Thyroid gland (tissue), 4 donors: Measurements from ENCODE around the gene SMCHD1.

Source experiments
- POLR2A ChIP-seq, 2 donors: fragments of 450-650 bp; IDR thresholded peaks; one replicate each; pipeline ENCODE4 v1.6.1; 2017; ENCODE audit warnings: antibody characterized with exemption in 2 of 2, mild to moderate bottlenecking in 2 of 2, moderate library complexity in 1 of 2
- TF ChIP-seq, protein P1 (sequence below), 6 experiments: fragments of 200-600 bp in 3 of 6; fragments of 450-650 bp in 3 of 6; sonication (generic) in 3 of 6; IDR thresholded peaks; one replicate each; pipeline ENCODE4 v1.5.1; 2016 to 2019; ENCODE audit warnings: antibody characterized with exemption in 6 of 6, mild to moderate bottlenecking in 2 of 6, inconsistent platforms in 1 of 6, moderate library complexity in 1 of 6

DNA sequence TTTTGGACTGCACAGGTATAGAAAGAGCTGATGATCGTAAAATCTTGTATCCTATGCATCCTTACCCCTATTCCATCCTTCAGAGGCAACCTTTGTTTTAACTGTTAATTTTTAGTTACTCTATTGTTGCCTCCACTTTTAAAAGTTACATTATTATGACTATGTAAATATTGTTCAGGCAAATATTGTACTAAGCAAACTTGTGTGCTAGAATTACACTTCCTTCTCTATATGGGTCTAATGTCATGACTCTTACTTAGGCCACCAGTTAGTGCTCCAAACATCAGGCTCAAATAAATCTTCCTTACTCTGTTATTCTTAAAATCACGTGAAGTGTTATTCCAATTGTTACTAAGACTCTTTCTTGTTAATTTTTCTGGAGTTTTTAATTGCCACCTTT lies 143.8 kb downstream of the SMCHD1 start:
- TF ChIP-seq POLR2A (IDR thresholded peaks at IDR 0.05), result no peak
- TF ChIP-seq, protein P1, sequence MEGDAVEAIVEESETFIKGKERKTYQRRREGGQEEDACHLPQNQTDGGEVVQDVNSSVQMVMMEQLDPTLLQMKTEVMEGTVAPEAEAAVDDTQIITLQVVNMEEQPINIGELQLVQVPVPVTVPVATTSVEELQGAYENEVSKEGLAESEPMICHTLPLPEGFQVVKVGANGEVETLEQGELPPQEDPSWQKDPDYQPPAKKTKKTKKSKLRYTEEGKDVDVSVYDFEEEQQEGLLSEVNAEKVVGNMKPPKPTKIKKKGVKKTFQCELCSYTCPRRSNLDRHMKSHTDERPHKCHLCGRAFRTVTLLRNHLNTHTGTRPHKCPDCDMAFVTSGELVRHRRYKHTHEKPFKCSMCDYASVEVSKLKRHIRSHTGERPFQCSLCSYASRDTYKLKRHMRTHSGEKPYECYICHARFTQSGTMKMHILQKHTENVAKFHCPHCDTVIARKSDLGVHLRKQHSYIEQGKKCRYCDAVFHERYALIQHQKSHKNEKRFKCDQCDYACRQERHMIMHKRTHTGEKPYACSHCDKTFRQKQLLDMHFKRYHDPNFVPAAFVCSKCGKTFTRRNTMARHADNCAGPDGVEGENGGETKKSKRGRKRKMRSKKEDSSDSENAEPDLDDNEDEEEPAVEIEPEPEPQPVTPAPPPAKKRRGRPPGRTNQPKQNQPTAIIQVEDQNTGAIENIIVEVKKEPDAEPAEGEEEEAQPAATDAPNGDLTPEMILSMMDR (IDR thresholded peaks at IDR 0.05), result no peak
